Measurements from ENCODE around the gene PI4KA. TPM values are rescaled to one million over a fixed set of nuclear protein-coding genes. Genes with fewer than 3 reads are reported as not detected.

Gene PI4KA
- total RNA-seq, 2 donors from 2014 or later, result 46.7 to 55.1 TPM

DNA sequence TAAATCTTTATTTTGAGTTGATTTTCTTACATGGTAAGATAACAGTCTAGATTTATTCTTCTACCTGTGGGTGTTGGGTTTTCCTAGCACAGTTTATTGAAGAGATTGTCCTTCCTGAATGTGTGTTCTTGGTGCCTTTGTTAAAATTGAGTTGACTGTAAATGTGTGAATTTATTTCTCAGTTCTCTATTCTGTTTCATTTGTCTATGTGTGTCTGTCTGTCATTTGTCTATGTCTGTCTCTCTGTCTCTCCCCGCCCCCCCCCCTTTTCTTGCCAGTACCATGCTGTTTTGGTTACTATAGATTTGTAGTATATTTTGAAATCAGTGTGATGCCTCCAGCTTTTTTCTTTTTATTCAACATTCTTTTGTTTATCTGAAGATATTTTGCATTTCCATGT is 199.4 kb downstream of the PI4KA start:
- TF ChIP-seq, protein P1, sequence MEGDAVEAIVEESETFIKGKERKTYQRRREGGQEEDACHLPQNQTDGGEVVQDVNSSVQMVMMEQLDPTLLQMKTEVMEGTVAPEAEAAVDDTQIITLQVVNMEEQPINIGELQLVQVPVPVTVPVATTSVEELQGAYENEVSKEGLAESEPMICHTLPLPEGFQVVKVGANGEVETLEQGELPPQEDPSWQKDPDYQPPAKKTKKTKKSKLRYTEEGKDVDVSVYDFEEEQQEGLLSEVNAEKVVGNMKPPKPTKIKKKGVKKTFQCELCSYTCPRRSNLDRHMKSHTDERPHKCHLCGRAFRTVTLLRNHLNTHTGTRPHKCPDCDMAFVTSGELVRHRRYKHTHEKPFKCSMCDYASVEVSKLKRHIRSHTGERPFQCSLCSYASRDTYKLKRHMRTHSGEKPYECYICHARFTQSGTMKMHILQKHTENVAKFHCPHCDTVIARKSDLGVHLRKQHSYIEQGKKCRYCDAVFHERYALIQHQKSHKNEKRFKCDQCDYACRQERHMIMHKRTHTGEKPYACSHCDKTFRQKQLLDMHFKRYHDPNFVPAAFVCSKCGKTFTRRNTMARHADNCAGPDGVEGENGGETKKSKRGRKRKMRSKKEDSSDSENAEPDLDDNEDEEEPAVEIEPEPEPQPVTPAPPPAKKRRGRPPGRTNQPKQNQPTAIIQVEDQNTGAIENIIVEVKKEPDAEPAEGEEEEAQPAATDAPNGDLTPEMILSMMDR (IDR thresholded peaks at IDR 0.05), result no peak
- Histone ChIP-seq H3K27ac (no peak overlapping the region), H3K4me1 (no peaks in the 10 kb centered on the region), H3K36me3 (no peaks in the 10 kb centered on the region), H3K9me3 (peaks cover 0 to 14% of the 10 kb centered on the region in 2 donors), H3K27me3 (no peaks in the 10 kb centered on the region), H3K4me3 (no peak overlapping the region)
- no peak for DNase-seq (ENCODE audit: low spot score)

GRCh38 chr22:20658433-20659222 is 200.0 kb downstream of the PI4KA start:
- DNase-seq (ENCODE audit: low spot score), result no peak
- H3K4me3 ChIP-seq, result no peak overlapping the region
- peaks cover 0 to 13% of the 10 kb centered on the region in 2 donors for H3K9me3 ChIP-seq
- H3K36me3 ChIP-seq, result no peaks in the 10 kb centered on the region
- TF ChIP-seq, protein P1 (IDR thresholded peaks at IDR 0.05), result no peak
- H3K27me3 ChIP-seq, result no peaks in the 10 kb centered on the region
- H3K4me1 ChIP-seq, result no peaks in the 10 kb centered on the region
- H3K27ac ChIP-seq, result no peak overlapping the region

DNA sequence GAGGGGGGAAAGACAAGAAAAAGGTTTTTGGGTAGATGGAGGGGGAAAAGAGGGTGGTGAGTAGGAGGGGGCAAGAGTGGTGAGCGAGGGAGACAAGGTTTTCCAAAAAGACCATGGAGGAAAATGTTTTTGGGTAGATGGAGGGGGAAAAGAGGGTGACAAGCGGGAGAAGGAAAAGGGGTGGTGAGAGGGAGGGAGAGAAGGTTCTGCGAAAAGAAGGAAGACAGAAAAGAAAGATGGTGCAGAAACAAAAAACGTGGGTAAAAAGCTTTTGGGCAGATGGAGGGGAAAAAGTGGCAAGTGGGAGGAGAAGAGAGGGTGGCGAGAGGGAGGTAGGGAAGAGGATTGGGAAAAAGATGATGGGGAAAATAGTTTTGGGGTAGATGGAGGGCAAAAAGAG is 200.6 kb downstream of the PI4KA start:
- no peaks in the 10 kb centered on the region for H3K4me1 ChIP-seq
- H3K9me3 ChIP-seq, result peaks cover 0 to 6% of the 10 kb centered on the region in 2 donors
- H3K4me3 ChIP-seq, result no peak overlapping the region
- H3K36me3 ChIP-seq, result no peaks in the 10 kb centered on the region
- no peaks in the 10 kb centered on the region for H3K27me3 ChIP-seq
- no peak overlapping the region for H3K27ac ChIP-seq
- no peak for DNase-seq (ENCODE audit: low spot score)
- TF ChIP-seq, protein P1 (IDR thresholded peaks at IDR 0.05), result no peak

Other genes starting within 250 kb of the PI4KA start
- 1 to 10 TPM; 1.5 to 4.1 TPM for gene SERPIND1, start 84.7 kb downstream of the PI4KA start, total RNA-seq
- gene SNAP29, start 196 bp upstream of the PI4KA start, total RNA-seq, result 10 to 100 TPM; 20.8 to 26.0 TPM
- 10 to 100 TPM; 46.7 to 53.7 TPM for gene CRKL, start 58.6 kb upstream of the PI4KA start, total RNA-seq
- gene AIFM3, start 108.4 kb upstream of the PI4KA start, total RNA-seq, result 1 to 10 TPM in 1 of 2 donors, under 1 TPM in 1; 0.75 to 1.0 TPM
- 10 to 100 TPM; 20.7 to 24.7 TPM for gene LZTR1, start 123.5 kb upstream of the PI4KA start, total RNA-seq
- 10 to 100 TPM; 39.8 to 51.1 TPM for gene THAP7, start 143.3 kb upstream of the PI4KA start, total RNA-seq
- gene P2RX6, start 156.4 kb upstream of the PI4KA start, total RNA-seq, result 1 to 10 TPM; 1.0 to 5.4 TPM
- 1 to 10 TPM; 1.9 to 5.0 TPM for gene SLC7A4, start 173.8 kb upstream of the PI4KA start, total RNA-seq
- not detected for gene LRRC74B, start 187.1 kb upstream of the PI4KA start, total RNA-seq